Loucy (cell line): Measurements from ENCODE around the gene CCDC6.

Experiments
- H2AFZ ChIP-seq: fragments of 200-600 bp; sonication (generic); 2 replicates; pipeline ENCODE4 v1.6.0; 2016; ENCODE audit warnings: antibody characterized with exemption, mild to moderate bottlenecking, low read length, moderate library complexity
- H3F3A ChIP-seq: fragments of 200-600 bp; 2 replicates; pipeline ENCODE4 v1.6.0; 2016; ENCODE audit warnings: antibody characterized with exemption, low read depth, mild to moderate bottlenecking
- H3K27me3 ChIP-seq: fragments of 200-600 bp; sonication (generic); 2 replicates; pipeline ENCODE4 v1.6.1; 2014; ENCODE audit warnings: low read length, mild to moderate bottlenecking; ENCODE audit not compliant: insufficient read depth, poor library complexity, severe bottlenecking
- H3K36me3 ChIP-seq: fragments of 200-600 bp; sonication (generic); 2 replicates; pipeline ENCODE4 v1.6.1; 2016; ENCODE audit warnings: low read length; ENCODE audit not compliant: insufficient read depth
- H3K4me1 ChIP-seq: fragments of 200-600 bp; sonication (generic); 2 replicates; pipeline ENCODE4 v1.5.1; 2014; ENCODE audit warnings: low read length, mild to moderate bottlenecking; ENCODE audit not compliant: insufficient read depth, poor library complexity, severe bottlenecking
- H3K4me2 ChIP-seq: fragments of 200-600 bp; sonication (generic); 2 replicates; pipeline ENCODE4 v1.6.0; 2014; ENCODE audit warnings: antibody characterized with exemption, low read length, low read depth, mild to moderate bottlenecking; ENCODE audit not compliant: poor library complexity, severe bottlenecking
- H3K4me3 ChIP-seq: fragments of 200-600 bp; sonication (generic); 2 replicates; pipeline ENCODE4 v1.5.1; 2014; ENCODE audit warnings: low read length, mild to moderate bottlenecking, mixed read lengths; ENCODE audit not compliant: poor library complexity, severe bottlenecking
- H3K79me2 ChIP-seq: fragments of 200-600 bp; sonication (generic); 2 replicates; pipeline ENCODE4 v1.6.1; 2014; ENCODE audit warnings: low read length; ENCODE audit not compliant: insufficient read depth
- H3K9ac ChIP-seq: fragments of 200-600 bp; sonication (generic); 2 replicates; pipeline ENCODE4 v1.6.0; 2014; ENCODE audit warnings: mild to moderate bottlenecking, low read depth, low read length, moderate library complexity; ENCODE audit not compliant: poor library complexity, severe bottlenecking
- H3K9me2 ChIP-seq: fragments of 200-600 bp; sonication (generic); replicated peaks from 2 replicates; pipeline ENCODE4 v1.6.1; 2016; ENCODE audit warnings: low read depth, low read length, mixed read lengths
- H3K9me3 ChIP-seq: fragments of 200-600 bp; sonication (generic); 2 replicates; pipeline ENCODE4 v1.6.1; 2014; ENCODE audit warnings: mild to moderate bottlenecking, antibody characterized with exemption, low read length, low read depth; ENCODE audit not compliant: insufficient read depth
- H4K20me1 ChIP-seq: fragments of 200-600 bp; sonication (generic); 2 replicates; pipeline ENCODE4 v1.6.0; 2014; ENCODE audit warnings: antibody characterized with exemption, low read length, mild to moderate bottlenecking; ENCODE audit not compliant: insufficient read depth, poor library complexity, severe bottlenecking
- EZH2phosphoT487 ChIP-seq: fragments of 200-600 bp; IDR thresholded peaks from 2 replicates; pipeline ENCODE4 v1.6.1; 2018; ENCODE audit warnings: antibody characterized with exemption, mild to moderate bottlenecking, moderate library complexity, borderline replicate concordance
- TF ChIP-seq, protein P1 (sequence below): fragments of 200-600 bp; sonication (generic); conservative IDR thresholded peaks from 2 replicates; pipeline ENCODE4 v1.5.1; 2014; ENCODE audit warnings: mild to moderate bottlenecking, antibody characterized with exemption, low read length

The CCDC6 gene

DNA sequence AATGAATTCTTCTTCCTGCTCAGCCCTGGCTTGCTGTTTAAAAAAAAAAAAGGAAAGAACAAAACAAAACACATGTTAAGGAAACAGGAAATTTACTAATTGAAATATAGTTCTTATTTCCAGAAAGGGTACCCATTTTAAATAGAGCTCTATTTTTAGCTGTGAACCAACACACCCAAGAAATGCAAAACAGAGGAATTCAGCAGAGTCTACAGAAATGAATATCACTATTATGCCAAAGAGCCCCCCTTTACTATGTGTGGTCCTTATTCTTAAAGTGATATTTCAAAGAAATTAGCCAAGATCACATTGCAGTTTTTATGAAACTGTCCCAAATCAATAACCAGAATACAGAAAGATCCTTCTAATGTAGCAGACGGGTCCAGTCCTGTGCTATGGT is 53.7 kb downstream of the CCDC6 start:
- Histone ChIP-seq H3F3A (no peaks in the 10 kb centered on the region), H3K4me3 (no peak overlapping the region), H3K4me1 (peaks cover 4% of the 10 kb centered on the region), H3K9ac (no peak overlapping the region), H3K4me2 (no peak overlapping the region), H3K9me3 (no peaks in the 10 kb centered on the region), H3K79me2 (peaks cover 43% of the 10 kb centered on the region), H3K27me3 (no peaks in the 10 kb centered on the region), H2AFZ (no peak overlapping the region), H4K20me1 (no peaks in the 10 kb centered on the region), H3K9me2 (no peaks in the 10 kb centered on the region), H3K36me3 (peaks cover 40% of the 10 kb centered on the region; the same call in 1 of the 2 replicates)
- TF ChIP-seq EZH2phosphoT487: no peak
- TF ChIP-seq, protein P1, sequence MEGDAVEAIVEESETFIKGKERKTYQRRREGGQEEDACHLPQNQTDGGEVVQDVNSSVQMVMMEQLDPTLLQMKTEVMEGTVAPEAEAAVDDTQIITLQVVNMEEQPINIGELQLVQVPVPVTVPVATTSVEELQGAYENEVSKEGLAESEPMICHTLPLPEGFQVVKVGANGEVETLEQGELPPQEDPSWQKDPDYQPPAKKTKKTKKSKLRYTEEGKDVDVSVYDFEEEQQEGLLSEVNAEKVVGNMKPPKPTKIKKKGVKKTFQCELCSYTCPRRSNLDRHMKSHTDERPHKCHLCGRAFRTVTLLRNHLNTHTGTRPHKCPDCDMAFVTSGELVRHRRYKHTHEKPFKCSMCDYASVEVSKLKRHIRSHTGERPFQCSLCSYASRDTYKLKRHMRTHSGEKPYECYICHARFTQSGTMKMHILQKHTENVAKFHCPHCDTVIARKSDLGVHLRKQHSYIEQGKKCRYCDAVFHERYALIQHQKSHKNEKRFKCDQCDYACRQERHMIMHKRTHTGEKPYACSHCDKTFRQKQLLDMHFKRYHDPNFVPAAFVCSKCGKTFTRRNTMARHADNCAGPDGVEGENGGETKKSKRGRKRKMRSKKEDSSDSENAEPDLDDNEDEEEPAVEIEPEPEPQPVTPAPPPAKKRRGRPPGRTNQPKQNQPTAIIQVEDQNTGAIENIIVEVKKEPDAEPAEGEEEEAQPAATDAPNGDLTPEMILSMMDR: no peak

DNA sequence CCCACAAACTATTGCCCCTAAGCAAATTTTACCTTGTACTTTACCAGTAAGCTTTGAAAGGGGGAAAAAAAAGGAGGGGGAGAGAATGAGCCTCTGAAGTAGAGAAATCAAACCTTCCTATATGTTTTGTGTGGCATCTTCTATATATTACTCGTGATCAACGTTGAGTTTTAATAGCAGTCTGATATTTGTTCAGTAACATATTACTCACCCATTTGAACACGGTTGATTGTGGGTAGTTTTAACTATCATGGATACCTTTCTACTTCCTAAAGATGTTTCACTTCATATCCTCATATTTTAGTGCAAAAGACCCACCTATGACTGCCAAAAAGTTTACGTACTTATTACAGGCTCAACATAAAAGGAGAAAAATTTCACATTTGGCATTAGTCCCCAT is 54.5 kb downstream of the CCDC6 start:
- H3F3A ChIP-seq: no peaks in the 10 kb centered on the region
- no peaks in the 10 kb centered on the region for H3K27me3 ChIP-seq
- H3K9me2 ChIP-seq: no peaks in the 10 kb centered on the region
- peaks cover 40% of the 10 kb centered on the region; the same call in 1 of the 2 replicates for H3K36me3 ChIP-seq
- no peak overlapping the region for H3K4me2 ChIP-seq
- peaks cover 35% of the 10 kb centered on the region for H3K79me2 ChIP-seq
- no peak overlapping the region for H2AFZ ChIP-seq
- H3K9ac ChIP-seq: no peak overlapping the region
- no peak overlapping the region for H3K4me3 ChIP-seq
- no peaks in the 10 kb centered on the region for H3K9me3 ChIP-seq
- H4K20me1 ChIP-seq: no peaks in the 10 kb centered on the region
- TF ChIP-seq, protein P1: no peak
- no peak for TF ChIP-seq EZH2phosphoT487
- H3K4me1 ChIP-seq: peaks cover 5% of the 10 kb centered on the region

DNA sequence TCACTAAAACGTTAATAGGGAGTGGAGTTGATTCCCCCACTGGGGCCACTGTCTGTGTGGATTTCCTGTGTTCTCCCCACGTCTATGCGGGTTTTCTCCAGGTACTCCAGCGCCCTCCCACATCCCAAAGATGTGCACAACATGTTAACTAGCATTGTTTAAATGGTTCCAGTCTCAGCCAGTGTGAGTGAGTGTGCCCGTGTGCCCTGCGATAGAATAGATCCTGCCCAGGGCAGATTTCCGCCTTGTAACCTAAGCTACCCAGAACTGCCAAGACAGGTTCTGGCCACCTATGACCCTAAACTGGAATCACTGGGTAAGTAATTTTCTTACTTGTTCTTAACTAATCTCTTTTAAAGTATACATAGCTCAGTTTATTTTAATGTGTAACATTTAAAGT is 58.5 kb downstream of the CCDC6 start:
- H3K27me3 ChIP-seq: no peaks in the 10 kb centered on the region
- no peak overlapping the region for H3K4me3 ChIP-seq
- no peak overlapping the region for H3K4me2 ChIP-seq
- H3K9me2 ChIP-seq: no peaks in the 10 kb centered on the region
- H3K9me3 ChIP-seq: no peaks in the 10 kb centered on the region
- H3K79me2 ChIP-seq: no peaks in the 10 kb centered on the region
- no peak overlapping the region for H2AFZ ChIP-seq
- H3K9ac ChIP-seq: no peak overlapping the region
- H4K20me1 ChIP-seq: no peaks in the 10 kb centered on the region
- H3F3A ChIP-seq: peaks cover 3% of the 10 kb centered on the region; the same call in 1 of the 2 replicates
- H3K36me3 ChIP-seq: peaks cover 54% of the 10 kb centered on the region
- peaks cover 38% of the 10 kb centered on the region for H3K4me1 ChIP-seq
- no peak for TF ChIP-seq EZH2phosphoT487
- TF ChIP-seq, protein P1: no peak
